Measurements from ENCODE around the gene BTN2A1. TPM values are rescaled to one million over a fixed set of nuclear protein-coding genes. Genes with fewer than 3 reads are reported as not detected.
"Not testable (repeated sequence)": the region's sequence is repeated elsewhere in the genome, so short reads cannot be mapped to it uniquely, and the experiment has no call there.

Gene BTN2A1
- polyA plus RNA-seq, 5 donors: 35.8 to 47.8 (median 45.1) TPM

- no peak for DNase-seq
These were observed 26.2 kb upstream of the BTN2A1 start for GRCh38 chr6:26431258-26432172.

GRCh38 chr6:26432627-26433201, 25.0 kb upstream of the BTN2A1 start:
- DNase-seq: no peak

- DNase-seq: not testable (repeated sequence)
These were observed 24.1 kb upstream of the BTN2A1 start for GRCh38 chr6:26433680-26434079.

GRCh38 chr6:26436018-26436417, 21.7 kb upstream of the BTN2A1 start:
- no peak for DNase-seq

- no peak for DNase-seq
These were observed 20.2 kb upstream of the BTN2A1 start for GRCh38 chr6:26437550-26437949.

- no peak for DNase-seq
These were observed 19.8 kb upstream of the BTN2A1 start for GRCh38 chr6:26438000-26438399.

- DNase-seq: no peak
These were observed 18.3 kb upstream of the BTN2A1 start for GRCh38 chr6:26439151-26440125.

GRCh38 chr6:26440977-26441358, 16.8 kb upstream of the BTN2A1 start:
- no peak for DNase-seq

GRCh38 chr6:26441977-26442376, 15.8 kb upstream of the BTN2A1 start:
- no peak for DNase-seq

GRCh38 chr6:26445934-26446667, 11.7 kb upstream of the BTN2A1 start:
- DNase-seq: no peak

- no peak for DNase-seq
These were observed 10.5 kb upstream of the BTN2A1 start for GRCh38 chr6:26447257-26447656.

GRCh38 chr6:26450240-26450639, 7.5 kb upstream of the BTN2A1 start:
- DNase-seq: no peak

GRCh38 chr6:26452631-26453235, 5.0 kb upstream of the BTN2A1 start:
- DNase-seq: no peak

GRCh38 chr6:26454631-26455030, 3.1 kb upstream of the BTN2A1 start:
- no peak for DNase-seq

- DNase-seq: no peak
These were observed 2.3 kb upstream of the BTN2A1 start for GRCh38 chr6:26455357-26455970.

- DNase-seq: no peak
These were observed 420 bp upstream of the BTN2A1 start for GRCh38 chr6:26457264-26457805.

- DNase-seq: no peak
These were observed 1.5 kb downstream of the BTN2A1 start for GRCh38 chr6:26459023-26459810.

- DNase-seq: not testable (repeated sequence)
These were observed 3.6 kb downstream of the BTN2A1 start for GRCh38 chr6:26461353-26461752.

- no peak for DNase-seq
These were observed 6.3 kb downstream of the BTN2A1 start for GRCh38 chr6:26464014-26464413.

Data from right lung (tissue), 5 donors.